ENCODE data around the gene TSHZ2.

The TSHZ2 gene

GRCh38 chr20:53497246-53497645 is 525.1 kb downstream of the TSHZ2 start:
- TF ChIP-seq CEBPB (IDR thresholded peaks at IDR 0.05) (no peak), CREB1 (IDR thresholded peaks at IDR 0.05; ENCODE audit: low read depth) (no peak)

DNA sequence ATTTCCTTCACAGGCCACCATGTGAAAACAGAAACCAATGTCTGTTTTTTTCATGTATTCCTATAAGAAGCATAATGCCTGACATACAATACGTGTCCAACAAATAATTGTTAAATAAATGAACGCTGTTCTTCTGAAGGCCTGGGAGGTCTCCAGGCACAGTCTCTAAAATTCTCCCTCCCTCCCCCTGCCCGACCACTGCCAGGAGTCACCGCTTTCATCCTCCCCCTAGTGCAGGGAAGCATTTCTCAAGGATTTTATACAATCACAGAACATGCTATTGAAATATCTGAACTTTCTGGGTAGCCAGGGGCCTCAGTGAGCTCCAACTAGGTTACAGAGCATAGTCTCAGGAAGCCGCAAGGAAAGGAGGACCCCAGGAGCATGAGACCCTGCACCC is 526.2 kb downstream of the TSHZ2 start:
- TF ChIP-seq ZBTB7A (IDR thresholded peaks at IDR 0.05; ENCODE audit: low read depth) (no peak), EP300 (IDR thresholded peaks at IDR 0.05; ENCODE audit: borderline replicate concordance) (no peak), TEAD4 (IDR thresholded peaks at IDR 0.05) (no peak), TCF12 (IDR thresholded peaks at IDR 0.05; ENCODE audit: low read depth) (no peak)

DNA sequence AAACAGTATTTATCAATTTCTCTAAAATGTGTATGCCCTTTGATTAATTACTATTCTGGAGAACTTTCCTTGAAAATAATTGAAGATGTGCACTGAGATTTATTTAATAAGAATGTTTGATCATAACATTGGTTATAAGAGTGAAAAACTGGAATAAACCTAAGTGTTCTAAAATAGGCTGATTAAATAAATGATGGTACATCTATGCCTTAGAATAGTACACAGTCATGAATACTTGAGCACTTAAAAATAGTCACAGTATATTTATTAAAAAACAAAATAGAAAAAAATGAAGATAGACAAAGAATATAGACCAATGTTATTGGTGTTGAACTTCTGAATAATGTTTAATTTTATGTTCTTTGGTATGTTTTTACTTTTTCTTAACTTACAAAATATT is 528.5 kb downstream of the TSHZ2 start:
- TF ChIP-seq TCF12 (IDR thresholded peaks at IDR 0.05; ENCODE audit: low read depth) (no peak), YY1 (IDR thresholded peaks at IDR 0.05; ENCODE audit: low read depth) (no peak), EGR1 (IDR thresholded peaks at IDR 0.05) (no peak), EP300 (IDR thresholded peaks at IDR 0.05; ENCODE audit: borderline replicate concordance) (no peak), TEAD4 (IDR thresholded peaks at IDR 0.05) (no peak), CEBPB (IDR thresholded peaks at IDR 0.05) (no peak), MAX (IDR thresholded peaks at IDR 0.05) (no peak), RAD21 (IDR thresholded peaks at IDR 0.05; ENCODE audit: low read depth) (no peak)
- TF ChIP-seq, protein P1, sequence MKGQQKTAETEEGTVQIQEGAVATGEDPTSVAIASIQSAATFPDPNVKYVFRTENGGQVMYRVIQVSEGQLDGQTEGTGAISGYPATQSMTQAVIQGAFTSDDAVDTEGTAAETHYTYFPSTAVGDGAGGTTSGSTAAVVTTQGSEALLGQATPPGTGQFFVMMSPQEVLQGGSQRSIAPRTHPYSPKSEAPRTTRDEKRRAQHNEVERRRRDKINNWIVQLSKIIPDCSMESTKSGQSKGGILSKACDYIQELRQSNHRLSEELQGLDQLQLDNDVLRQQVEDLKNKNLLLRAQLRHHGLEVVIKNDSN (IDR thresholded peaks at IDR 0.05) = no peak
- TF ChIP-seq, protein P2, sequence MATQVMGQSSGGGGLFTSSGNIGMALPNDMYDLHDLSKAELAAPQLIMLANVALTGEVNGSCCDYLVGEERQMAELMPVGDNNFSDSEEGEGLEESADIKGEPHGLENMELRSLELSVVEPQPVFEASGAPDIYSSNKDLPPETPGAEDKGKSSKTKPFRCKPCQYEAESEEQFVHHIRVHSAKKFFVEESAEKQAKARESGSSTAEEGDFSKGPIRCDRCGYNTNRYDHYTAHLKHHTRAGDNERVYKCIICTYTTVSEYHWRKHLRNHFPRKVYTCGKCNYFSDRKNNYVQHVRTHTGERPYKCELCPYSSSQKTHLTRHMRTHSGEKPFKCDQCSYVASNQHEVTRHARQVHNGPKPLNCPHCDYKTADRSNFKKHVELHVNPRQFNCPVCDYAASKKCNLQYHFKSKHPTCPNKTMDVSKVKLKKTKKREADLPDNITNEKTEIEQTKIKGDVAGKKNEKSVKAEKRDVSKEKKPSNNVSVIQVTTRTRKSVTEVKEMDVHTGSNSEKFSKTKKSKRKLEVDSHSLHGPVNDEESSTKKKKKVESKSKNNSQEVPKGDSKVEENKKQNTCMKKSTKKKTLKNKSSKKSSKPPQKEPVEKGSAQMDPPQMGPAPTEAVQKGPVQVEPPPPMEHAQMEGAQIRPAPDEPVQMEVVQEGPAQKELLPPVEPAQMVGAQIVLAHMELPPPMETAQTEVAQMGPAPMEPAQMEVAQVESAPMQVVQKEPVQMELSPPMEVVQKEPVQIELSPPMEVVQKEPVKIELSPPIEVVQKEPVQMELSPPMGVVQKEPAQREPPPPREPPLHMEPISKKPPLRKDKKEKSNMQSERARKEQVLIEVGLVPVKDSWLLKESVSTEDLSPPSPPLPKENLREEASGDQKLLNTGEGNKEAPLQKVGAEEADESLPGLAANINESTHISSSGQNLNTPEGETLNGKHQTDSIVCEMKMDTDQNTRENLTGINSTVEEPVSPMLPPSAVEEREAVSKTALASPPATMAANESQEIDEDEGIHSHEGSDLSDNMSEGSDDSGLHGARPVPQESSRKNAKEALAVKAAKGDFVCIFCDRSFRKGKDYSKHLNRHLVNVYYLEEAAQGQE (IDR thresholded peaks at IDR 0.05; ENCODE audit: low read depth) = no peak

GRCh38 chr20:53502820-53503219 is 530.7 kb downstream of the TSHZ2 start:
- TF ChIP-seq TCF12 (IDR thresholded peaks at IDR 0.05; ENCODE audit: low read depth) (no peak), MAX (IDR thresholded peaks at IDR 0.05) (no peak), TAF1 (IDR thresholded peaks at IDR 0.05; ENCODE audit: low read depth) (no peak), YY1 (IDR thresholded peaks at IDR 0.05; ENCODE audit: low read depth) (no peak), CEBPB (IDR thresholded peaks at IDR 0.05) (no peak), FOXM1 (IDR thresholded peaks at IDR 0.05; ENCODE audit: borderline replicate concordance, low read depth) (no peak), CREB1 (IDR thresholded peaks at IDR 0.05; ENCODE audit: low read depth) (no peak), ZBTB7A (IDR thresholded peaks at IDR 0.05; ENCODE audit: low read depth) (no peak), EP300 (IDR thresholded peaks at IDR 0.05; ENCODE audit: borderline replicate concordance) (no peak), RAD21 (IDR thresholded peaks at IDR 0.05; ENCODE audit: low read depth) (no peak), NFIC (IDR thresholded peaks at IDR 0.05) (no peak), EGR1 (IDR thresholded peaks at IDR 0.05) (no peak), TEAD4 (IDR thresholded peaks at IDR 0.05) (no peak)
- TF ChIP-seq, protein P1 (IDR thresholded peaks at IDR 0.05) = no peak
- TF ChIP-seq, protein P2 (IDR thresholded peaks at IDR 0.05; ENCODE audit: low read depth) = no peak

DNA sequence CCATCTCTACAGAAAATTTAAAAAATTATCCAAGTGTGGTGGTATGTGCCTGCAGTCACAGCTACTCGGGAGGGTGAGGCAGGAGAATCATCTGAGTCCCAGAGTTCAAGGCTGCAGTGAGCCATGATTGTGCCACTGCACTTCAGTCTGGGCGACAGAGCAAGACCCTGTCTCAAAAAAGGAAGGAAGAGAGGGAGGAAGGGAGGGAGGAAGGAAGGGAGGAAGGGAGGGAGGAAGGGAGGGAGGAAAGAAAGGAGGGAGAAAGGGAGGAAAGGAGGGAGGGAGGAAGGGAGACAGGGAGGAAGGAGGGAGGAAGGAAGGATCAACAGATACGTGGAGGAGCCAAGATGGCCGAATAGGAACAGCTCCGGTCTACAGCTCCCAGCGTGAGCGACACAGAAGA is 531.4 kb downstream of the TSHZ2 start:
- TF ChIP-seq NFIC (IDR thresholded peaks at IDR 0.05) = no peak
- no peak for TF ChIP-seq CREB1 (IDR thresholded peaks at IDR 0.05; ENCODE audit: low read depth)
- no peak for TF ChIP-seq RAD21 (IDR thresholded peaks at IDR 0.05; ENCODE audit: low read depth)
- TF ChIP-seq FOXM1 (IDR thresholded peaks at IDR 0.05; ENCODE audit: borderline replicate concordance, low read depth) = no peak
- TF ChIP-seq MAX (IDR thresholded peaks at IDR 0.05) = no peak
- TF ChIP-seq TAF1 (IDR thresholded peaks at IDR 0.05; ENCODE audit: low read depth) = no peak
- TF ChIP-seq, protein P2 (IDR thresholded peaks at IDR 0.05; ENCODE audit: low read depth) = no peak
- no peak for TF ChIP-seq TCF12 (IDR thresholded peaks at IDR 0.05; ENCODE audit: low read depth)
- TF ChIP-seq TEAD4 (IDR thresholded peaks at IDR 0.05) = no peak
- TF ChIP-seq, protein P1 (IDR thresholded peaks at IDR 0.05) = no peak
- TF ChIP-seq EGR1 (IDR thresholded peaks at IDR 0.05) = no peak
- TF ChIP-seq CEBPB (IDR thresholded peaks at IDR 0.05) = no peak
- TF ChIP-seq EP300 (IDR thresholded peaks at IDR 0.05; ENCODE audit: borderline replicate concordance) = no peak
- no peak for TF ChIP-seq YY1 (IDR thresholded peaks at IDR 0.05; ENCODE audit: low read depth)
- TF ChIP-seq ZBTB7A (IDR thresholded peaks at IDR 0.05; ENCODE audit: low read depth) = no peak

Measured in Ishikawa (cell line).